ENCODE data around the gene TNFAIP3.

Gene TNFAIP3

GRCh38 chr6:137845460-137845859 is 21.6 kb upstream of the TNFAIP3 start:
- DNase-seq = no peak

- DNase-seq = no peak
Observed at GRCh38 chr6:137846274-137846673, 20.8 kb upstream of the TNFAIP3 start.

DNA sequence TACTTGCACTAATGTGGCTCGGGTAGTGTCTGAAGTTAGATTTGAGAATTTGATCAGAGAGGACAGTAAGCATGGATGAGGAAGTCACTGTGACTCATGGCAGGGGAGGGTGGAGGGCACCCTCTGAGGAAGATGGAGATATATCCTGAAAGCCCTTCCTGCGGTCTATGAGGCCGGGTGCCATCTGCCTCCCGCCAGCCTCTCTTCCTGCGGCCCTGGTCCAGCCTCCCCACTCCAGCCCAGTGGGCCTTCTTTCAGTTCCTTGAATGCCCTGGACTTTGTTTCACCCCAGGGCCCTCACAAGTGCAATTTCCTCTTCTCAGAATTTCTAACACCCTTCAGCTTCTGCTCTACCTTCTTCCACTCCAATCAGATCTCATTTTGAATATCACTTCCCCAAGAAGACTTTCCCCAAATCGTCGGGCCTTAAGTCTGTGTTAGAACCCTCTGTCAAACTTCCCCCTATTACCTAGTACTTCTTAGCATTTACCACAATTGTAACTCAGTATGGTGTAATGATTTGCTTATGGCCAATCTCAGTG is 20.2 kb upstream of the TNFAIP3 start:
- no peak for DNase-seq

GRCh38 chr6:137847748-137848147 is 19.3 kb upstream of the TNFAIP3 start:
- no peak for DNase-seq

GRCh38 chr6:137848672-137849071 is 18.4 kb upstream of the TNFAIP3 start:
- DNase-seq = peak; percentile 70

GRCh38 chr6:137849181-137849980 is 17.7 kb upstream of the TNFAIP3 start:
- DNase-seq = no peak

- DNase-seq = no peak
Observed at GRCh38 chr6:137849981-137850714, 16.9 kb upstream of the TNFAIP3 start.

DNA sequence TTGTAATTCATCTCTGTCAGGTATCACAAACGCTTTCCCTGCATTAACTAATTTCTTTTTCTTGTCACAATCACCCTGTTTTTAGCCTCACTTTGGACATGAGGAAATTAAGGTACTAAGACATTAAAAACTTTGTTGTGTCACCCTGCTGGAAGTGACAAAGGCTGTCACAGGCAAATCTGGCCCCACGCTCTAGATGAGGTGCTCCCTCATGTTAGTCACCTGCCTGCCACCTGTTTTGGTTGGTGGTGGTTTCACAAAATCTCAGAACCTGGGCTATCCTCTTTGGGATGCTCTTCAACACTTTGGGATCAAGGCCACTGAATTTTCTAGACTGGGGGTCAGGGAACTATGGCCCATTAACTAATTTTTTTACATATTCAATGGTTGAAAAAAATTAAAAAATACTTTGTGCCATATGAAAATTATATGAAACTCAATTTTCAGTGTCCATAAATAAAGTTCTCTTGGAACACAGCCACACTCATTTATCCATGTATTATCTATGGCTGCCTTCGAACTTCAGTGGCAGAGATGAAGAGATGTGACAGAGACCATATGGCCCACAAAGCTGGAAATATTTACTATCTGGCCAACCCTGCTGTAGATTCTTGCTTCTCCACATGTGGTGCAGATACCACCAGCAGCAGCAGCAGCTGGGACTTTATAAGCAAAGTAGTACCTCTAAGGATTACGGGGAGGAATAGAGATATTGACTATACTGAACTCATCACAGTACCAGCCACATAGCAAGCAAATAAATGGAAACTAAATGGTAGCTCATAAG is 16.1 kb upstream of the TNFAIP3 start:
- DNase-seq = no peak

DNA sequence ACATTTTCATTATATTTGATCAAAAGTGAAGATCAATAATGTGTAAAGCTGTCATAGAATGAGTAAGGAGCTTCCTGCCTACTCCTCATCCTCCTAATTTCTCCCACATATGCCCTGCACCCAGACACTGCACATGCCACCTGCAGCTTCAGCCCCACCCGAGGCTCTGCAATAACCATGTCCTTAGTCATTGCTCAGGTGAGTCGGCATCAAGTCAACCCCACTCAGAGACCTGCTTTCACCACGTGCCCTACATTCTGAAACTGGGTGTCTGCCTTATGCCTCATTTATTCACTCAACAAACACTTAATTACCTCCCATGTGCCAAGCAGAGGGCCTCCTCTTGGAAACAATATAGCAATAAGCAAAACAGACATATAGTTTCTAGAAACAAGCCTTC is 15.4 kb upstream of the TNFAIP3 start:
- DNase-seq = no peak

- DNase-seq = peak; percentile 48
Observed at GRCh38 chr6:137852346-137852745, 14.7 kb upstream of the TNFAIP3 start.

DNA sequence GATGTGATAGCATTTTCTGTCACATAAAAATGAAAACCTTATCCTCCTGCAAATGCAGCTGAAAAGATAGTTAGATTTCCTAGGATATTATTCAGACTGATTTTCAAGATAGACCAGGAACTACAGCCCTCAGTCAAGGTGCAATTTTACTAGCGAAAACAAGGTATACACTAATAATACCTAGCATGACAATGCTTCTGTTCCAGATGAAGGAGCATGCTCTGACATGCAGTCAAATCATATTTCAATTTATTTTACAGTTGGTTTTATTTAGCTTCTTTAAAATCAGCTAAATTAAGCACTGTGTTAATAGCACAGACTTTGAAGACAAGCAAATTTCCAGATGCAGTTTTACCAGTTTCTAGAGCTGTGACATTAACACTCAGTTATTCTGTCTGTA is 14.2 kb upstream of the TNFAIP3 start:
- no peak for DNase-seq

GRCh38 chr6:137853569-137854213 is 13.4 kb upstream of the TNFAIP3 start:
- DNase-seq = peak; percentile 74

- DNase-seq = no peak
Observed at GRCh38 chr6:137856138-137856898, 10.7 kb upstream of the TNFAIP3 start.

DNA sequence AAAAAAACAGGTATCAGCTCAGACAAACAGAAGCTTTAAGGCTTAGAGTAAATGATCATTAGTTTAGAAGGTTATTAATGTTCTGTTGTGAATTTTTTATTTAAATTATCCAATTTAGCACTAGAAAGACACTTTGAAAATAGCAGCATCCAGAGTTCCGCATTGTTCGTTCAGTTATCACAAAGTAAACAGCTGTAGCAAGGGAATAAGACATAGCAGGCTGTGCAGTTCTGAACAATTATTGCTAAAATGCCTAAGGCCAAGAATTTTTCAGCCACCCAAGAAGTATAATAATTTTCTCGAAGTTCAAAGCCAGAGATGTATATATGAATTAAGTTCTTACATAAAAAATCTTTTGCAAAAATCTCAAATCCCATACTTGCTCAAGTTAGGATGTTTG is 8.0 kb upstream of the TNFAIP3 start:
- DNase-seq = no peak

- no peak for DNase-seq
Observed at GRCh38 chr6:137860394-137861005, 6.6 kb upstream of the TNFAIP3 start.

DNA sequence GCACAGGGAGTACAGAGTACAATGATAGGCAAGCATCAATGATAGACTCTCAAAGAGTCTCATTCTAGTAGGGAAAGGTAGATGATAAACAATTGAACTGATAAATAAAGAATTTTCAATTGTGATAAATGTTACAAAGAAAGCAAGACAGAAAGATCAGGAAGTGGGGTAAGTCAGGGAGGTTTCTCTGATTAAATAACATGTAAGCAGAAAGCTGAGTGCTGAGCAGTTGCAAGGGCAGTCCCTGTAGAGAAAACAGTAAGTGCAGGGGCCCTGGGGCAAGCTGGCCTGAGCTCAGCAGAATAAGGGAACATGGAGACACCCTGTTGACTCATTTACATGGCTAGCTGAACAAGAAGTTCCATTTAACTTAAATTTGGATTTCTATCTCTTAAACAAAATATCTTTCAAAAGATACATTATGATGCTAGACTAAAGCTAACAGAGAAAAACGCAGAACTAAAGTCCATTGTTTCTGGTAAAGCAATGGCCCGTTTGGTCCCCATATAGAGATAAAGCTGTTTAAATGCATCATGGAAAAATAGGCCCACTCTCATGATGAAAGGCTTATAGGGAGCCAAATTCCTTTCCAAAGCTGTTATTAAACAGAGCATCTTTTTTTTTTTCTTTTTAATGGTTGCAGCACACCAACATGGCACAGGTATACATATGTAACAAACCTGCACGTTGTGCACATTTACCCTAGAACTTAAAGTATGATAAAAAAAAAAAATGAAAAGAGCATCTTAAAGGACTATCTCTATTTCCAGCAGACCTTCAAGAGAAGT is 5.3 kb upstream of the TNFAIP3 start:
- no peak for DNase-seq

DNA sequence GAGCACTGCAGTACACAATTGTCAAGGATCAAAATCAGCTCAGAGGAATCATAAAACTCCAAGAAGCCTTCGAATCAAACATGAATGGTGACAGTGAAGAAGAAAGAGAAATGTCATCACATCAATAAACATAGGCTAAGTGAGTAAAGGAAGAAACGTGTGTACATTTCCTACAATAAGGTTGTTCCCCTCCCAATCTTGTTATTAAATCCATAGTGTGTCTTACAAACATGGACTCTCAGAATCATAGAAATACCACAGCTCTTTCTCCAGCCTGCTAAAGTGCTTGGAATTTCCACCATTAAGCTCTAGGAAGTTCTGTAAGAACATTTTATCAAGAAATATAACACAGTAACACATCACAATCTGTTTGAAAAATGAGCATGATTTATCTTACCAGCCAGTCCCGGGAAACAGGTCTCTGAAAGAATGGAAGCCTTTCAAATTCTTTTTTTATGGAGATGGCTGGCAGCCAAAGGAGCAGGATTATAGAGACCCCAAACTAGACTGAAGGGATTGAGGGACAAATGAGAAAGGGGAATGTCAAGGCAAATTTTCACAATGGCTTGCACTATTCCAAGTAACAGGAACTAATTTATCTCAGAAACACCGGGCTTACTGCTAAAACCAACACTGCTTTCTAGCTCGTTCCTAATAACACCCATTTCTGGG is 4.5 kb upstream of the TNFAIP3 start:
- DNase-seq = no peak

DNA sequence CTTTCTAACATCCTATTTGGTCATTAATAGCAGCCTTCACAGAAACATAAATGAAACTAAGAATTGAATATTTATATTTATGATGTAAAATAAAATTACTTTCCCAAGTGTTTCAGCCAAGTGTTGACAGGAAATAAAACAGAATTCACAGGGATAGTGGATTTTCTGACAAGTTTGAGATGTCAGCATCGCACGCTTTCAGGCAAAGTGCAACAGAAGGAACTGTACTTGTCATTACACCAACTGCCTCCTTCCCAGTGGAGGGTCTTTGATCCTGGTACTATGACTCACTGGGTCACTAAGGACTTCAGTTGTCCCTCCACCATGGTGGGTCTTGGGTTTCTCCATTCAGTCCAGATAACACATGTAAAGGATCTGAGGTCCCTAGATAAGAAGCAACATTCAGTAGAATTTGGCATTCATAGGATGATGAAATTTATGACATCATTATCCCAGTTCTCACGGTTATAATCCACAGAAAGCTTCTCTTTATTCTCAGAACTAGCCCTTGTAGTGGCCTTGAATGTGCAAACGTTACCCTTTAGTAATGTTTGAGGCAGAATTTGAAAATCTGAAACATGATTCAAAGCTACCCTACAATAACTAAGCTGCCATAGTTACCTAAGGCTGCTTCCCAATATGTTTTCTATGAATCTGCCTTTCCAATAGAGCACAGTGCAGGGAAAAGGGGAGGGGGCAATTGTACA is 3.8 kb upstream of the TNFAIP3 start:
- no peak for DNase-seq

All from fibroblast of skin of abdomen (primary cell).